ENCODE results near the gene AHRR.

GRCh38 chr5:329768-330167 lies 8.3 kb downstream of the AHRR start:
- TF ChIP-seq, protein P1, sequence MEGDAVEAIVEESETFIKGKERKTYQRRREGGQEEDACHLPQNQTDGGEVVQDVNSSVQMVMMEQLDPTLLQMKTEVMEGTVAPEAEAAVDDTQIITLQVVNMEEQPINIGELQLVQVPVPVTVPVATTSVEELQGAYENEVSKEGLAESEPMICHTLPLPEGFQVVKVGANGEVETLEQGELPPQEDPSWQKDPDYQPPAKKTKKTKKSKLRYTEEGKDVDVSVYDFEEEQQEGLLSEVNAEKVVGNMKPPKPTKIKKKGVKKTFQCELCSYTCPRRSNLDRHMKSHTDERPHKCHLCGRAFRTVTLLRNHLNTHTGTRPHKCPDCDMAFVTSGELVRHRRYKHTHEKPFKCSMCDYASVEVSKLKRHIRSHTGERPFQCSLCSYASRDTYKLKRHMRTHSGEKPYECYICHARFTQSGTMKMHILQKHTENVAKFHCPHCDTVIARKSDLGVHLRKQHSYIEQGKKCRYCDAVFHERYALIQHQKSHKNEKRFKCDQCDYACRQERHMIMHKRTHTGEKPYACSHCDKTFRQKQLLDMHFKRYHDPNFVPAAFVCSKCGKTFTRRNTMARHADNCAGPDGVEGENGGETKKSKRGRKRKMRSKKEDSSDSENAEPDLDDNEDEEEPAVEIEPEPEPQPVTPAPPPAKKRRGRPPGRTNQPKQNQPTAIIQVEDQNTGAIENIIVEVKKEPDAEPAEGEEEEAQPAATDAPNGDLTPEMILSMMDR (conservative IDR thresholded peaks at IDR 0.05 in 1 of 2, IDR thresholded peaks at IDR 0.05 in 1 of 2; ENCODE audit: low read depth in 1 of 2, low read length in 2 of 2) = no peak
- no peak for TF ChIP-seq EZH2 (IDR thresholded peaks at IDR 0.05; ENCODE audit: low read length, missing control alignments)

Measured in fibroblast of lung (primary cell).